ENCODE data around the gene SLC35G6.

DNA sequence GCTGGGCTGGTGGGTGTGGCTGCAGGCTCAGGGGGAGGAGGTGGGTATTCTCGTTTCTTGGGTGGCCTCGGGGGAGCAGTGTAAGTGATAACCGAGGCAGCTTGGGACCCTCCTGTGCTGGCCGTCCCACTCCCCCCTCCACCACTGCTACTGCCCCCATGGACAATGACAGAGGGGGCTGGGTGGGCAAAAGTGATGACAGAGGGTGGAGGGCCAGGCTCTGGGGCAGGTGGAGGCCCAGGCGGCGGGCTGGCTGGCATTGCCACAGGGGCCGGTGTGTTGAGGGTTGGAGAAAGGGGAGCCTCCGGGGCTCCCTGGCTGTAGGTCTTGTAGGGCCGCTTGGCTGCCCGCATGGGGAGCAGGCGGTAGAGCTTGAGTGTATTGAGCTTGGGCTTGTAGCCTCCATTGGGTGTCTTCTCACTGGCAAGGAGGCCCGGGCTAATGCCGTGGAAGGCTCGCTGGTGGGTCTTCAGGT is 17.8 kb upstream of the SLC35G6 start:
- TF ChIP-seq POLR2A (IDR thresholded peaks at IDR 0.05; ENCODE audit: low read depth, low read length) (no peak), POLR2AphosphoS5 (IDR thresholded peaks at IDR 0.05; ENCODE audit: low read depth, low read length) (no peak), TAF1 (IDR thresholded peaks at IDR 0.05; ENCODE audit: low read depth, low read length) (no peak), POU2F2 (IDR thresholded peaks at IDR 0.05; ENCODE audit: low read depth, low read length) (no peak), SPI1 (IDR thresholded peaks at IDR 0.05; ENCODE audit: low read depth, low read length) (no peak), PAX5 (IDR thresholded peaks at IDR 0.05; ENCODE audit: insufficient read depth, low read length, severe bottlenecking) (no peak)
